K562 (cell line): Measurements from ENCODE around the gene GMIP. TPM values are rescaled to one million over a fixed set of nuclear protein-coding genes. Genes with fewer than 3 reads are reported as not detected.
"Not testable (repeated sequence)": the region's sequence is repeated elsewhere in the genome, so short reads cannot be mapped to it uniquely, and the experiment has no call there.

Source experiments
- ATAC-seq: fragments of 200-7000 bp; cut with Tn5 transposase; 3 replicates; pipeline ENCODE4 v1.9.1; 2020; ENCODE audit warnings: moderate library complexity
- BruUV-seq: library from RNA; stranded (reverse); fragments of 400-500 nt; replicated peaks from 2 replicates; lab custom pipeline; 2021; lab: Mats Ljungman, UMichigan
- CTCF ChIA-PET: fragments of 300-600 bp; formaldehyde crosslinking; extraction: SDS; loops from one replicate; lab custom pipeline; 2021; ENCODE audit warnings: low intra/inter-chr PET ratio; lab: Yijun Ruan, JAX
- POLR2A ChIA-PET: fragments of 300-600, 350-650 bp; sonication (Branson Sonifier 250); formaldehyde crosslinking; extraction: SDS; loops from one replicate; lab custom pipeline; 2021; ENCODE audit warnings: antibody characterized with exemption, inconsistent platforms; lab: Yijun Ruan, JAX
- DNase-seq, 4 experiments: peaks; one replicate each; pipeline versions ENCODE4 v3.0.0 to v3.0.0-alpha.2; 2011 to 2018; ENCODE audit warnings: low spot score in 3 of 4, mixed read lengths in 3 of 4; ENCODE audit errors: extremely low read depth in 1 of 4
- FAIRE-seq: peaks from 2 replicates; lab custom pipeline; 2011; peaks lifted over from hg19 to GRCh38; lab: Jason Lieb, UNC
- H2AFZ ChIP-seq: 2 replicates; pipeline ENCODE4 v1.6.0; 2011; ENCODE audit warnings: low read depth, low read length, control low read depth, inconsistent platforms
- H3K27ac ChIP-seq: fragments of 200-600 bp; 3 replicates; pipeline ENCODE4 v1.8.0; 2011; ENCODE audit warnings: low read depth, mild to moderate bottlenecking, control low read depth, inconsistent platforms, low read length, moderate library complexity, mixed read lengths; ENCODE audit errors: extremely low read depth
- H3K27me3 ChIP-seq, 2 experiments: fragments of 300-600 bp in 1 of 2; 2 replicates in 1 of 2; 3 replicates in 1 of 2; pipeline versions ENCODE4 v1.6.0 to v1.8.0; 2011; ENCODE audit warnings: inconsistent platforms in 2 of 2, low read length in 2 of 2, mild to moderate bottlenecking in 1 of 2, mixed read lengths in 1 of 2, moderate library complexity in 1 of 2; ENCODE audit not compliant: control insufficient read depth in 2 of 2, insufficient read depth in 2 of 2
- H3K36me3 ChIP-seq: fragments of 300-600 bp; 3 replicates; pipeline ENCODE4 v1.8.0; 2011; ENCODE audit warnings: mild to moderate bottlenecking, low read length, inconsistent platforms; ENCODE audit not compliant: control insufficient read depth, insufficient read depth
- H3K4me1 ChIP-seq, 2 experiments: fragments of 200-600 bp in 1 of 2; replicated peaks in 1 of 2; 2 replicates in 1 of 2; 3 replicates in 1 of 2; pipeline versions ENCODE4 v1.5.1 to v1.8.0; 2011; ENCODE audit warnings: inconsistent platforms in 2 of 2, low read length in 2 of 2, mild to moderate bottlenecking in 1 of 2, mixed read lengths in 1 of 2, moderate library complexity in 1 of 2; ENCODE audit not compliant: control insufficient read depth in 2 of 2, insufficient read depth in 2 of 2
- H3K4me2 ChIP-seq: 2 replicates; pipeline ENCODE4 v1.6.1; 2011; ENCODE audit warnings: low read length, control low read depth, inconsistent platforms, mixed read lengths; ENCODE audit not compliant: insufficient read depth
- H3K4me3 ChIP-seq: fragments of 200-600 bp; sonication (generic), shearing (Covaris generic); 2 replicates; pipeline ENCODE4 v1.5.1; 2016; ENCODE audit warnings: control low read depth, inconsistent platforms
- H3K79me2 ChIP-seq: fragments of 200-600 bp; 3 replicates; pipeline ENCODE4 v1.8.0; 2011; ENCODE audit warnings: low read length, inconsistent platforms; ENCODE audit not compliant: control insufficient read depth, insufficient read depth
- H3K9ac ChIP-seq, 2 experiments: 2 replicates each; pipeline versions ENCODE4 v1.6.0 to v1.6.1; 2011; ENCODE audit warnings: low read depth in 2 of 2, low read length in 2 of 2, control low read depth in 1 of 2, inconsistent platforms in 1 of 2, mild to moderate bottlenecking in 1 of 2, mixed read lengths in 1 of 2; ENCODE audit not compliant: insufficient read depth in 1 of 2
- H3K9me1 ChIP-seq: one replicate; pipeline ENCODE4 v1.6.0; 2011; ENCODE audit warnings: inconsistent platforms, mild to moderate bottlenecking, low read length, moderate library complexity; ENCODE audit not compliant: control insufficient read depth, insufficient read depth
- H3K9me3 ChIP-seq: replicated peaks from 2 replicates; pipeline ENCODE4 v1.5.1; 2011; ENCODE audit warnings: low read depth, low read length, inconsistent platforms; ENCODE audit not compliant: control insufficient read depth, insufficient read depth
- H4K20me1 ChIP-seq: replicated peaks from 2 replicates; pipeline ENCODE4 v1.6.1; 2011; ENCODE audit warnings: low read length, inconsistent platforms, mixed read lengths; ENCODE audit not compliant: control insufficient read depth, insufficient read depth
- DPF2 ChIP-seq: fragments of 450-650 bp; IDR thresholded peaks from 2 replicates; pipeline ENCODE4 v1.6.1; 2016
- GTF2E2 ChIP-seq: fragments of 200-800 bp; sonication (Bioruptor generic); IDR thresholded peaks from 2 replicates; pipeline ENCODE4 v1.6.1; 2016; ENCODE audit warnings: missing genetic modification characterization, missing compliant biosample characterization
- HDGF ChIP-seq: fragments of 450-650 bp; IDR thresholded peaks from 2 replicates; pipeline ENCODE4 v1.6.1; 2016
- HOMEZ ChIP-seq: fragments of 250-450 bp; sonication (Bioruptor Pico); IDR thresholded peaks from 2 replicates; pipeline ENCODE4 v1.4.0; 2020; ENCODE audit warnings: mild to moderate bottlenecking, moderate library complexity
- PTBP1 ChIP-seq: fragments of 200-400 bp; formaldehyde crosslinking; IDR thresholded peaks from 2 replicates; pipeline ENCODE4 v1.6.1; 2017; ENCODE audit warnings: low read depth, low read length
- RBBP5 ChIP-seq: fragments of 200-600 bp; sonication (generic); IDR thresholded peaks from 2 replicates; pipeline ENCODE4 v1.6.1; 2012; ENCODE audit warnings: borderline replicate concordance, mild to moderate bottlenecking, low read length, control low read depth, inconsistent platforms; ENCODE audit not compliant: insufficient read depth, poor library complexity, severe bottlenecking
- ZNF12 ChIP-seq: sonication (generic); formaldehyde crosslinking; IDR thresholded peaks from 2 replicates; pipeline ENCODE4 v1.4.0; 2020; ENCODE audit warnings: mild to moderate bottlenecking, missing genetic modification reagents
- ZNF121 ChIP-seq: sonication (generic); formaldehyde crosslinking; conservative IDR thresholded peaks from 2 replicates; pipeline ENCODE4 v1.8.0; 2022; ENCODE audit warnings: missing genetic modification reagents
- ZNF740 ChIP-seq, 3 experiments: fragments of 200-800 bp in 1 of 3; sonication (Bioruptor generic) in 1 of 3; sonication (generic) in 1 of 3; formaldehyde crosslinking in 1 of 3; IDR thresholded peaks; 2 replicates each; pipeline versions ENCODE4 v1.6.1 to v1.8.0; 2016 to 2022; ENCODE audit warnings: mild to moderate bottlenecking in 2 of 3, missing compliant biosample characterization in 2 of 3, missing genetic modification characterization in 2 of 3, missing genetic modification reagents in 1 of 3
- WGBS: fragments of 100-300 bp; shearing (Covaris generic); methylation state at CpG from one replicate; pipeline ENCODE4 v1.1.6; 2016; ENCODE audit warnings: low coverage, mixed read lengths; ENCODE audit not compliant: insufficient coverage; ENCODE audit errors: missing lambda C conversion rate; 5-methylcytosine and 5-hydroxymethylcytosine counted together
- in situ Hi-C: fragments of 300-500 bp; cut with MboI; formaldehyde crosslinking; loops from 4 replicates; pipeline ENCODE4 v1.15.0; 2018; ENCODE audit warnings: inconsistent platforms, mixed read lengths
- intact Hi-C: fragments of 100-400 bp; cut with micrococcal nuclease; formaldehyde crosslinking; loops from 2 replicates; pipeline ENCODE4 v1.14.2; 2022
- polyA plus RNA-seq, 8 experiments: library from polyadenylated mRNA; depleted of rRNA in 4 of 8; stranded (reverse) in 5 of 8; unstranded in 3 of 8; fragments of >200 nt; fragmentation: Nextera tagmentation in 2 of 8; fragmentation: Illumina TruSeq in 1 of 8; extraction: Ambion mirVana in 2 of 8; extraction: Trizol in 1 of 8; gene quantifications; 2 replicates each; pipeline versions ENCODE4 v1.2.1 to v1.2.3, GENCODE V29; 2011 to 2014; ENCODE audit warnings: inconsistent platforms in 1 of 8, missing spikeins in 1 of 8
- total RNA-seq, 7 experiments: library from RNA; depleted of rRNA in 6 of 7; stranded (reverse); fragments of >200 nt in 6 of 7; fragmentation: Illumina TruSeq in 2 of 7; extraction: Trizol in 2 of 7; gene quantifications; 2 replicates each; pipeline versions ENCODE4 v1.2.1 to v1.2.3, GENCODE V29; 2011 to 2021; ENCODE audit warnings: low replicate concordance in 1 of 7

GMIP gene
- total and polyA plus RNA-seq, 9 of the 15 experiments (the other 6 are each of a cell fraction or from before 2014, with no cell fraction given) = 0.14 to 15.8 (median 3.2) TPM

GRCh38 chr19:19665420-19665948, 22.0 kb upstream of the GMIP start:
- CTCF ChIA-PET = not testable (repeated sequence)
- intact Hi-C loops = loop anchor here (5.0 to 10.0 kb wide), 2 partner anchors 69 to 202 kb away; partner anchors contain the start of genes ZNF14 and ZNF253
- H3K79me2 ChIP-seq = peaks cover 47% of the 10 kb centered on the region
- TF ChIP-seq ZNF121 (CRISPR knock-in tag) = peak; percentile 74
- TF ChIP-seq, all 486 proteins: peak for 1; not testable (repeated sequence) for 485
- H3K36me3 ChIP-seq = peaks cover 15% of the 10 kb centered on the region
- H3K9me1 ChIP-seq, H4K20me1 ChIP-seq, H3K27ac ChIP-seq, DNase-seq, ATAC-seq, FAIRE-seq, H3K9me3 ChIP-seq, H3K4me2 ChIP-seq, BruUV-seq, H3K9ac ChIP-seq, H3K27me3 ChIP-seq, in situ Hi-C loops, H3K4me3 ChIP-seq, H2AFZ ChIP-seq: not testable (repeated sequence)
- WGBS = 92% methylated on average over 22 of the region's 22 CpGs
- H3K4me1 ChIP-seq = peaks cover 15 to 55% of the 10 kb centered on the region in 2 experiments
- POLR2A ChIA-PET = interaction anchor here (0.6 kb wide), 1 partner anchor 633 kb away, joined by 3 read pairs; no protein-coding TSS in a partner anchor

GRCh38 chr19:19663256-19664120, 20.0 kb upstream of the GMIP start, which contains the start of gene ATP13A1:
ATP13A1 (minus strand) TSS chr19:19663676; CDS start chr19:19663666, 10 bp downstream.
- Histone ChIP-seq H3K27me3 (no peaks in the 10 kb centered on the region), H2AFZ (peak within 1 kb of the TSS; percentile 98), H3K4me1 (peaks cover 10 to 41% of the 10 kb centered on the region in 2 experiments; a peak in 4 of 5 replicates), H3K36me3 (peaks cover 30% of the 10 kb centered on the region), H3K9ac (peak within 1 kb of the TSS; percentile 95 to 96), H3K9me1 (no peaks in the 10 kb centered on the region), H3K9me3 (peaks cover 4% of the 10 kb centered on the region), H3K4me3 (peak within 1 kb of the TSS; percentile 92), H4K20me1 (peaks cover 9% of the 10 kb centered on the region; the same call in 1 of the 2 replicates), H3K79me2 (peaks cover 36% of the 10 kb centered on the region), H3K4me2 (peak within 1 kb of the TSS; percentile 99), H3K27ac (peak within 1 kb of the TSS; percentile 100)
- WGBS = under 1% methylated on average over 72 of the region's 85 CpGs
- intact Hi-C loops = loop anchor here (10.0 kb wide), 1 partner anchor 71 kb away; the partner anchor contains the start of gene ZNF14
- ChIA-PET CTCF (no interaction called here), POLR2A (interaction anchor here (0.6 to 5.0 kb wide), 3 partner anchors 8 to 99 kb away, joined by 3 to 40 read pairs (median 4); no protein-coding TSS in a partner anchor)
- in situ Hi-C loops = no loop called here
- FAIRE-seq = peak; percentile 97
- no TSS peak for BruUV-seq
- peak; percentile 93 for ATAC-seq
- DNase-seq = peak; percentile 94 to 96 (median 94)
- TF ChIP-seq HOMEZ (CRISPR knock-in tag) = no peak
- 0 out of 2 replicates have a peak, but pooled peaks have one; percentile 60 for TF ChIP-seq ZNF12
- TF ChIP-seq DPF2 = no peak
- peak; percentile 58; the same call in 1 of the 2 replicates for TF ChIP-seq GTF2E2 (tag)
- no peak for TF ChIP-seq PTBP1
- 0 out of 2 replicates have a peak, but pooled peaks have one; percentile 29 for TF ChIP-seq ZNF740 (CRISPR knock-in tag; IDR thresholded peaks at IDR 0.05)
- no peak for TF ChIP-seq ZNF740 (tag; IDR thresholded peaks at IDR 0.05)
- TF ChIP-seq HDGF = no peak
- peak; percentile 97 for TF ChIP-seq RBBP5
